LHCN-M2 (cell line): ENCODE data around the gene ITPKB. TPM values are rescaled to one million over a fixed set of nuclear protein-coding genes. Genes with fewer than 3 reads are reported as not detected.
"Not testable (repeated sequence)": the region's sequence is repeated elsewhere in the genome, so short reads cannot be mapped to it uniquely, and the experiment has no call there.

Source experiments
- DNase-seq: peaks from one replicate; pipeline ENCODE4 v3.0.0-alpha.2; 2012; ENCODE audit warnings: low read depth
- total RNA-seq: library from RNA; depleted of rRNA; stranded (reverse); fragments of >200 nt; gene quantifications from 2 replicates; pipeline ENCODE4 v1.2.3, GENCODE V29; 2014

ITPKB gene
- total RNA-seq, 1 experiment from 2014 or later = 0.40 TPM

DNA sequence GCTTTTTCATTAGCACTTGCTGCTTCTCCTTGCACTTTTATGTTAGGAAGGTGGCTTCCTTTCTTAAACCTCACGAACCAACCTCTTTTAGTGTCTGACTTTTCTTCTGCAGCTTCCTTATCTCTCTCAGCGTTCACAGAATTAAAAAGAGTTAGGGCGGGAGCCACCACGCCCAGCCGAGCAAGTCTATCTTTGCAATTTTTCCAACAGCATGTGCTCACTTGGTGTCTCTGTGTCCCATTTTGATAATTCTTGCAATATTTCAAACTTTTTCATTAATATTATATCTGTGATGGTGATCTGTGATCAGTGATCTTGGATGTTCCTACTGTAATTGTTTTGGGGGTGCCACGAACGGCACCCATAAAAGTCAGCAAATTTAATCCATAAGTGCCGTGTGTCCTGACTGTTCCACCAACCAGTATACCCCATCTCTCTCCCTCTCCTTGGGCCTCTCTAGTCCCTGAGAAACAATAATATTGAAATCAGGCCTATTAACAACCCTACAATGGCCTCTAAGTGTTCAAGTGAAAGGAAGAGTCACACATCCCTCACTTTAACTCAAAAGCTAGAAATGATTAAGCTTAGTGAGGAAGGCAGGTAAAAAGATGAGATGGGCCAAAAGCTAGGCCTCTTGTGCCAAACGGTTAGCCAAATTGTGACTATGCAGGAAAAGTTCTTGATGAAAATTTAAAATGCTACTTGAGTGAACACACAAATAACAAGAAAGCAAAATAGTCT, 15.9 kb upstream of the ITPKB start:
- DNase-seq = no peak

DNA sequence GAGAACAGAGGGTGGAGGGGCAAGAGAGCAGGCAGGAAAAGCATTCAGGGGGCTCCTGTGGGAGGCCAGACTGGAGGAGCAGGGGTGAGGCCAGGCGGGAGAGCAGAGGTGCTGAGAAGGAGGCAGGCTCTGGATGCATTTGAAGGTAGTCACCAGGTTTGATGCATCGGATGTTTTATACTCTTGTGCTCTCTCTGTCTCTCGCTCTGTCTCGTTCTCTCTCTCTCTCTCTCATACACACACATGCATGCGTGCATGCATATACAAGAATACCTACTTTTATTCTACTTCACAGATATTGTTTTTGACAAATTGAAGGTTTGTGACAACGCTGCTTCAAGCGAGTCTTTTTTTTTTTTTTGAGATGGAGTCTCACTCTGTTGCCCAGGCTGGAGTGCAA, 15.0 kb upstream of the ITPKB start:
- no peak for DNase-seq

- no peak for DNase-seq
Measured at GRCh38 chr1:226751703-226752102, 12.6 kb upstream of the ITPKB start.

- DNase-seq = no peak
Measured at GRCh38 chr1:226751214-226751613, 12.1 kb upstream of the ITPKB start.

GRCh38 chr1:226749467-226749866, 10.4 kb upstream of the ITPKB start:
- DNase-seq = no peak

- DNase-seq = no peak
Measured at GRCh38 chr1:226748306-226748705, 9.2 kb upstream of the ITPKB start.

DNA sequence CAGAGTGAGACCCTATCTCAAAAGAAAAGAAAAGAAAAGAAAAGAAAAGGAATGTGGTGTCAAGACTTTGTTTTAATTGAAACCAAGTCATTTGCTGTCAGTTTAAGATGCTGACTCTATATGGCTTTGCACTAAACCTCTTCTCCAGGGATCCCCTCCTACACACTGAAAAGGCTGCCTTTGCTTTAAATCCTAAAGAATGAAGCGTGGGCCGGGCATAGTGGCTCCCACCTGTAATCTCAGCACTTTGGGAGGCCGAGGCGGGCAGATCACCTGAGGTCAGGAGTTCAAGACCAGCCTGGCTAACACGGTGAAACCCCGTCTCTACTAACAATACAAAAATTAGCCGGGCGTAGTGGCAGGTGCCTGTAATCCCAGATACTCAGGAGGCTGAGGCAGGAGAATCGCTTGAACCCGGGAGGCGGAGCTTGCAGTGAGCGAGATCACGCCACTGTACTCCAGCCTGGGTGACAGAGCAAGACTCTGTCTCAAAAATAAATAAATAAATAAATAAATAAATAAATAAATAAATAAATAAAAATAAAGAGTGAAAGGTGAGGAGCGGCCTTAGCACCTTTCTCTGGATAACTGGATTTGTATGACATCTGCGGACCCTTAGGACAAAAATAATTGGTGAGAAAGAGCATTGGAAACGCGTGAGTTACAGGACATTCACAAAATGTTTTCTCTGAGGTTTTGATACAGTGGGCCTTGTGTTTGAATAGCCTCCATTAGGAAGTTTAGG, 8.6 kb upstream of the ITPKB start:
- DNase-seq = not testable (repeated sequence)

GRCh38 chr1:226743259-226743658, 4.2 kb upstream of the ITPKB start:
- DNase-seq = no peak

GRCh38 chr1:226741009-226741408, 1.9 kb upstream of the ITPKB start:
- no peak for DNase-seq

- DNase-seq = no peak
Measured at GRCh38 chr1:226739696-226740065, 599 bp upstream of the ITPKB start.

GRCh38 chr1:226738421-226738994, 574 bp downstream of the ITPKB start:
- peak; percentile 10 for DNase-seq

DNA sequence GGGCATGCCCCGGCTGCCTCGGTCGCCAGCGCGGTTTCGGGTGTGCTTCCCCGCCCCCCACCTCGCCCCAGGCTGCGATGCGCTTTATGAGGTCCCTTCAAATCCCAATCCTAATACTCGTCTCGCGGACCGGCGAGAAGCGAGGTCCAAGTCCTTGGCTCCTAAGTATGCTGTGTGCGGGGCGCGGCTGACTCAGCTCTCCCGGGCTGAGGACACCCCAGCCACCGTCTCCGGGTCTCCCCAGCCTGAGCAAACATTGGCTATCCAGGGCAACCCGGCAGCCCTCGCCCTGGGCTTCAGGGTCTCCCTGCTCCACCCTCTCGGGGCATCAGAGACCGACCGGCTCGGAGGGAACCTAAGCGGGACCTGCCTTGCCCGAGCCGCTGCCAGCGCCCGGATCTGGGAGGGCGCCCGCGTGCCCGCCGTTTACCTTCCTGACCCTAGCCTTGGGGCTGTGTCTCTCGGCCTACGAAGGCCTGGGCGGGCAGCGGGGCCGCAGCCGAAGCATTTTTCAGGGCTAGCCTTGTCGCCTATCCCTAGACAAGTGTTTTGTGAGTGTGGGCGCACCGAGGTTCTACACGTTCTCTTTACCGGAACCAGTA, 1.2 kb downstream of the ITPKB start:
- DNase-seq = peak; percentile 12

DNA sequence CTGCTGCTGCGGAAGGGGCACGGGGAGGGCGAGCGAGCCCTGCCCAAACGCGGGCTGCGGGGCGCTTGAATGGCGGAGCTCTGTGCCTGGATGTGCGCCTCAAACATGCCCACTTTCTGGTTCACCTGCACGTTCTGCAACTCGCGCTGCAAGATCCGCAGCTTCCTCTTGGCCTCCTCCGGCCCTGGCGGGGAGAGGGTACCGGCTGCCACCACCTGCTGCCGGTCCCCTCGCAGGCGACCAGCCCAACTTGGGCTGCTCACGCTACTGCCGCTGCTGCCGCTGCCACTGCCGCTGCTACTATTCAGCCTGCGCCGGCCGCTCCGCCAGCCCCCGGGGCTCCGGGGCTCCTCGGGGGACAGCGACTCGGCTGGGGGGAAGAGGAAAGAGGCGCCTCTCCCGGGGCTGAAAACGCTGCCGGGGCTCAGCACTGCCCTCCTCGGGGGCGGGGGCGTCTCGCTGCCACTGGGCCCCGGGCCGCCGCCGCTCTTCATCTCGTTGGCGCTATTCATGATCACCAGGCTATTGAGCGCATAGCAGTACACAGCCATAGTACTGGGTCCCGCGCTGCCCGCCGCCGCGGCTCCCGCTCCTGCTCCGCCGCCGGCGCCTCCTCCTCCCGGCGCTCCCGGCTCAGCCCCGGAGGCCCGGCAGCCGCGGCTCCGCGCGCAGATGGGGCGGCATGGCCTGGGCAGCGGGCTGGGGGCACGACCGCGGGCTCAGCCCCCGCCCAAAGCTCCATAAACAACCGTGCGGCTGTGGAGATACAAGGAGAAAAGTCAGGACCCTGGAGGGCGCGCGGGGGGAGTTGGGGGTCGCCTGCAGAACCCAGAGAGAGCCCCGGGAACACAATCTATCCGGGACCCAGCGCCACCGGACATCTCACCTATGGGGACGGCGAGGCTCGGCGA, 1.9 kb downstream of the ITPKB start:
- peak; percentile 7 for DNase-seq

- no peak for DNase-seq
Measured at GRCh38 chr1:226736001-226736907, 2.8 kb downstream of the ITPKB start.

DNA sequence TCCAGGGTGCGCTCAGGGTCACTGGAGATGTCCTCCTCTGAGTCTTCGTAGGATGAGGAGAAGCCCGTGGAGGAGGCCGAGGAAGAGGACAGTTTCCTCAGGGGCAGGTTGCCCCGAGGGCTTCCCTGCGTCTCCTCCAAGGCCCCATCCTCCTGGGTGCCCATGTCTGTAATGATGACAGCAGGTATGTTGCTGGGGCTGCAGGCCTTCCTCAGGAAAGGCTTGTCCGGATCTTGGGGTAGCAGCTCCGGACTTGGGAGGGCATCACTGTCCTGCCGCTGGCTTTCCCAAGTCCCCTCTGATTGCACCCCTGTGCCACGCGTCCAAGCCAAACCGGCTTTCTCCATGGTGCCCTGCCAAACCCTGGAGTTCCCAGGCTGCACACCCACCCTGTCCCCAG, 3.5 kb downstream of the ITPKB start:
- DNase-seq = no peak

- DNase-seq = no peak
Measured at GRCh38 chr1:226734611-226735153, 4.4 kb downstream of the ITPKB start.

DNA sequence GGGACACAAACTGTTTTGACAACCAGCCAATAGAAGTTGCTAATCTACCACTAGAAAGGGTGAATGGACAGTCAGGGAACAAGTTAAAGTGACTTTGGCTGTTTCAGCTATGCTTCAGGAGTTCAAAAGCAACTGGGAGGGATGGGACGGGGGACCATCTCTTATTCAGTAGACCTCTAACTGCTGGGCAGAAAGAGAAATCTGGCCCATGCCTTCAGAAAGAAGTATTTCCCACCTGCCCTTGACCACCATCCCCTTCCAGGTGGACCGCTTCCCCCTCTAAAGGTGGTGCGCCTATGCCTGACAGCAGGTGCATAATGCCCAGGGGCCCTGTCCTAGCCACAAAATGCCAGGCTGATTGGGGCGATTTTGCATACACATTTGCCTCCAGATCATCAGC, 5.2 kb downstream of the ITPKB start:
- no peak for DNase-seq

- no peak for DNase-seq
Measured at GRCh38 chr1:226733304-226733703, 5.8 kb downstream of the ITPKB start.

DNA sequence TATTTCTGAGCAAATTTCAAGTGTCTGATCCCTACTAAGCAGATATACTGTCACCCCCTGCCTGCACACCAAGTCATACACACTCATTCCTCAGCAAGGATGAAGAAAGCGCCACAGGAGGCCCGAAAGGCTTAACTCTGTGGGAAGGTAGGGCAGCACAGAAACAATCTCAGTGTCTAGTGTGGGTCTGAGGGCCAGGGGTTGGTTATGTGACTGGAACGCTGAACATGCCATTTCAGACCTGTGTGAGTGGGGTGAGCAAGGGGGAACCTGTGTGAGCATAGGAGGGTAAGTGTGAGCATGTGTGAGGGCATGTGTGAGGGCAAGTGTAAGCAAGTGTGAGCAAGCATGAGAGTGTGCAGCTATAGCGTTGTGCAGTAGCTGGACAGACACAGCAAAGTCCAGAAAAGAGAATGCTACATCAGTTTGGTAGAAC, 6.2 kb downstream of the ITPKB start:
- no peak for DNase-seq
